ENCODE results near the gene KCNQ5.

Gene KCNQ5

DNA sequence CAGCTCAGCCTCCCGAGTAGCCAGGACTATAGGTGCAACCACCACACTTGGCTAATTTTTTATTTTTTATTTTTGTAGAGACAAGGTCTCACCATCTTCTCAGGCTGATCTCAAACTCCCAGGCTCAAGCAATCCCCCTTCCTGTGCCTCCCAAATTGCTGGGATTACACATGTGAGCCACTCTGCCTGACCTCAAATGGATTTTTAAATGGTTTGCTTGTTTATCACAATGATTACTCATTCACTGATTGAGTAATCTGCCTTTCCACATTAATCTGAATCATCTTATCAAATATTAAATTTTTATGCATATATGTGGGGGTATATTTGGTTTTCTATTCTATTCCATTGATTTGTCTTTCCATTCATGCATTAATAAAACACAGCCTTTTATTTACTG, 612.9 kb downstream of the KCNQ5 start:
- no peaks in the 10 kb centered on the region for H3K79me2 ChIP-seq (ENCODE audit: control insufficient read depth, low read length)
- peaks cover 3% of the 10 kb centered on the region for H3K4me1 ChIP-seq (ENCODE audit: control insufficient read depth, low read length)
- no peaks in the 10 kb centered on the region for H3K27me3 ChIP-seq (ENCODE audit: control insufficient read depth, low read length)
- H3K4me3 ChIP-seq (ENCODE audit: low read length), result no peak overlapping the region
- H4K20me1 ChIP-seq (ENCODE audit: control insufficient read depth, insufficient read depth, low read depth, low read length), result no peaks in the 10 kb centered on the region
- no peaks in the 10 kb centered on the region for H3K9me3 ChIP-seq (ENCODE audit: control insufficient read depth, insufficient read depth, low read length)
- H3K9me2 ChIP-seq (replicated peaks; ENCODE audit: control insufficient read depth, low read length), result no peaks in the 10 kb centered on the region
- no peak overlapping the region for H3K27ac ChIP-seq (ENCODE audit: low read depth, low read length)
- H3F3A ChIP-seq (ENCODE audit: control insufficient read depth, insufficient read depth), result no peaks in the 10 kb centered on the region
- no peak overlapping the region for H3K4me2 ChIP-seq (ENCODE audit: low read length)
- TF ChIP-seq CTCF (IDR thresholded peaks at IDR 0.05; ENCODE audit: low read depth, low read length, poor library complexity, severe bottlenecking), result no peak
- no peak for TF ChIP-seq EZH2phosphoT487 (IDR thresholded peaks at IDR 0.05; ENCODE audit: borderline replicate concordance, low read length)
- no peaks in the 10 kb centered on the region for H3K36me3 ChIP-seq (ENCODE audit: control insufficient read depth, low read length)

DNA sequence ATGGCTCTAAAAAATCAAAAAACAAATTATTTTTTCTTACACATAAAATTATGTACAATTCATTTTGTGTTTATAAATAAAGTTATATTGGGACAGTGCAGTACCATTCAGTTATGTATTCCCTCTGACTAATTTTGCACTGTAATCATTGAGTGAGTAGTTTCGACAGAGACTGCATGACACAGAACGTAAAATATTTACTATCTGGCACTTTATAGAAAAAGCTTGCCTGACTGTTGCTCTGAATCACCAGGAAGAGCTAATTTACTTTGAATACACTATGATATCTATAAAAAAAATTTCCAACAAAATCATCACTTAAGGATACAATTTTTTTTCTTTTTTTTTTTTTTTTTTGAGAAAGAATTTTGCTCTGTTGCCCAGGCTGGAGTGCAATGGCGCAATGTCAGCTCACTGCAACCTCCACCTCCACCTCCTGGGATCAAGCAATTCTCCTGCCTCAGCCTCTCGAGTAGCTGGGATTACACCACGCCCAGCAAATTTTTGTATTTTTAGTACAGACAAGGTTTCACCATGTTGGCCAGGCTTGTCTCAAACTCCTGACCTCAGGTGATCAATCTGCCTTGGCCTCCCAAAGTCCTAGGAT, 614.4 kb downstream of the KCNQ5 start:
- no peaks in the 10 kb centered on the region for H3K27me3 ChIP-seq (ENCODE audit: control insufficient read depth, low read length)
- TF ChIP-seq CTCF (IDR thresholded peaks at IDR 0.05; ENCODE audit: low read depth, low read length, poor library complexity, severe bottlenecking) (no peak), EZH2phosphoT487 (IDR thresholded peaks at IDR 0.05; ENCODE audit: borderline replicate concordance, low read length) (no peak)
- no peaks in the 10 kb centered on the region for H3F3A ChIP-seq (ENCODE audit: control insufficient read depth, insufficient read depth)
- peaks cover 3% of the 10 kb centered on the region for H3K4me1 ChIP-seq (ENCODE audit: control insufficient read depth, low read length)
- no peak overlapping the region for H3K4me2 ChIP-seq (ENCODE audit: low read length)
- H3K9me2 ChIP-seq (replicated peaks; ENCODE audit: control insufficient read depth, low read length), result no peaks in the 10 kb centered on the region
- H3K79me2 ChIP-seq (ENCODE audit: control insufficient read depth, low read length), result no peaks in the 10 kb centered on the region
- no peaks in the 10 kb centered on the region for H3K36me3 ChIP-seq (ENCODE audit: control insufficient read depth, low read length)
- no peak overlapping the region for H3K27ac ChIP-seq (ENCODE audit: low read depth, low read length)
- H3K9me3 ChIP-seq (ENCODE audit: control insufficient read depth, insufficient read depth, low read length), result no peaks in the 10 kb centered on the region
- H3K4me3 ChIP-seq (ENCODE audit: low read length), result no peak overlapping the region
- no peaks in the 10 kb centered on the region for H4K20me1 ChIP-seq (ENCODE audit: control insufficient read depth, insufficient read depth, low read depth, low read length)

DNA sequence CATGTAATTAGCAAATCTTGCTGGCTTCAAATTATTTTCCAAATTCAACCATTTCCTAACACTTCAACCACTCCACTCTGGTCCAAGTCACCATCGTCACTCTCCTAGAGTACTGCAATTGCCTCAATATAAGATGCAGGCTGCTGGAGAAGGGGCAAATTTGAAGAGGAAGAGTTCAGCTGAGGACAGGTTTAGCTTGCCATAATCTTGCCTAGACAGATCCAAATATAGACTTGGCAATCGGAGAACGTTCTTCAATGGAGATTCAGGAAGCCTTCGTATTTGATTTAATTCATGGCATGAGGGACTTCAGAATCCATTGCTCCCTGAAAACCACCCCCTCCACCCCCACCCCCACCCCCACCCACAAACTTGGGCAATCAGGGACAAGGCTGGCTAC, 618.9 kb downstream of the KCNQ5 start:
- Histone ChIP-seq H3K4me2 (ENCODE audit: low read length) (no peak overlapping the region), H3F3A (ENCODE audit: control insufficient read depth, insufficient read depth) (no peaks in the 10 kb centered on the region), H3K9me2 (replicated peaks; ENCODE audit: control insufficient read depth, low read length) (no peaks in the 10 kb centered on the region), H3K27me3 (ENCODE audit: control insufficient read depth, low read length) (0 out of 2 replicates have a peak, but pooled peaks cover 3% of the 10 kb centered on the region), H4K20me1 (ENCODE audit: control insufficient read depth, insufficient read depth, low read depth, low read length) (no peaks in the 10 kb centered on the region), H3K9me3 (ENCODE audit: control insufficient read depth, insufficient read depth, low read length) (no peaks in the 10 kb centered on the region), H3K36me3 (ENCODE audit: control insufficient read depth, low read length) (no peaks in the 10 kb centered on the region), H3K27ac (ENCODE audit: low read depth, low read length) (no peak overlapping the region), H3K4me3 (ENCODE audit: low read length) (no peak overlapping the region), H3K79me2 (ENCODE audit: control insufficient read depth, low read length) (no peaks in the 10 kb centered on the region), H3K4me1 (ENCODE audit: control insufficient read depth, low read length) (no peaks in the 10 kb centered on the region)
- no peak for TF ChIP-seq CTCF (IDR thresholded peaks at IDR 0.05; ENCODE audit: low read depth, low read length, poor library complexity, severe bottlenecking)
- no peak for TF ChIP-seq EZH2phosphoT487 (IDR thresholded peaks at IDR 0.05; ENCODE audit: borderline replicate concordance, low read length)

Measured in DOHH2 (cell line).